Erythroblast (primary cell): ENCODE data around the gene CAMSAP3.

Experiments
- GATA1 ChIP-seq: IDR thresholded peaks from 2 replicates; pipeline ENCODE4 v1.6.1; 2011; ENCODE audit warnings: low read depth, mild to moderate bottlenecking, control low read depth, low read length, moderate library complexity
- POLR2A ChIP-seq: IDR thresholded peaks from 2 replicates; pipeline ENCODE4 v1.6.1; 2011; ENCODE audit warnings: mild to moderate bottlenecking, low read length

DNA sequence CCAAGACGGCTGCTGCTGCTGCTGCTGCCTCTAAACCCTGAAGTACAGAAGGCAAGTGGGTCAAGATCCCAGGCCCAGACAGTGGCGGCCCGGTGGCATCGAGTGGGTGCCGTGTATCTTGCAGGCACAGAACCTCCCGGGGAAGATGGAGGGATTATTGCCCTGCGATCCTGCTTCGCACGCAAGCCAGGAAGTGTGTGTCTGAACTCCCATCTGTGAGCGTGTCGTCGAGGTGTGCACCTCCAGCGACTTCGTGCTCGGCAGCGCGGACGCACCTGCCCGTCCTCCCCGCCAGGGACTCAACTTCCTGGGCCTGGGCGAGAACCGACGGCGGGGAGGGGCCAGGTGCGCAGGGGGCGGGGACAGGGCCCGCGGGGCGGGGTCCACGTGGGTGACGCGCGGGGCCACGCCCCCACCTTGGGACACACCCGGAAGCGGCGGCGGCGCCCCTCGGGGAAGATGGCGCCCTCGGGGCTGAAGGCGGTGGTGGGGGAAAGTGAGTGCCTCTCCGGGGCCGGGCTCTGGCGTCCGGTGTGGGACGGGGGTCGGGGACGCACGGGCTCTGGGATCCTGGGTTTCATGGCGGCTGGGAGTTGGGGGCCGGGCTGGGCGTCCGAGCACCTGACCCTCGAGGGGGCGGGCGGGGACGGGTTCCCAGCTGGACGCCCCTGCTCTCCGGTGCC, 41.2 kb downstream of the CAMSAP3 start, which contains the start of gene STXBP2:
- peak; percentile 47 for TF ChIP-seq POLR2A
- no peak for TF ChIP-seq GATA1
